OCI-LY1 (cell line): ENCODE data around the gene CHD5.

Source experiments
- H2AFZ ChIP-seq: fragments of 200-600 bp; sonication (generic), shearing (Covaris generic); 2 replicates; pipeline ENCODE4 v1.6.0; 2014; ENCODE audit warnings: antibody characterized with exemption, mild to moderate bottlenecking, low read length
- H3F3A ChIP-seq: fragments of 200-600 bp; sonication (generic), shearing (Covaris generic); 2 replicates; pipeline ENCODE4 v1.6.0; 2014; ENCODE audit warnings: mild to moderate bottlenecking, antibody characterized with exemption, low read length, moderate library complexity; ENCODE audit not compliant: insufficient read depth
- H3K27ac ChIP-seq: fragments of 200-600 bp; sonication (generic); 2 replicates; pipeline ENCODE4 v1.5.1; 2014; ENCODE audit warnings: low read length, mixed run types, mild to moderate bottlenecking, low read depth; ENCODE audit not compliant: poor library complexity, severe bottlenecking
- H3K27me3 ChIP-seq: fragments of 200-600 bp; sonication (generic); 2 replicates; pipeline ENCODE4 v1.6.0; 2014; ENCODE audit warnings: antibody characterized with exemption, mild to moderate bottlenecking, low read length, moderate library complexity; ENCODE audit not compliant: insufficient read depth
- H3K36me3 ChIP-seq: fragments of 200-600 bp; sonication (generic); 2 replicates; pipeline ENCODE4 v1.6.1; 2014; ENCODE audit warnings: mild to moderate bottlenecking, antibody characterized with exemption, low read length, moderate library complexity, mixed read lengths; ENCODE audit not compliant: insufficient read depth
- H3K4me1 ChIP-seq: fragments of 200-600 bp; sonication (generic); 2 replicates; pipeline ENCODE4 v1.5.1; 2014; ENCODE audit warnings: mild to moderate bottlenecking, low read length, moderate library complexity; ENCODE audit not compliant: insufficient read depth, severe bottlenecking
- H3K4me2 ChIP-seq: fragments of 200-600 bp; sonication (generic), shearing (Covaris generic); 2 replicates; pipeline ENCODE4 v1.6.1; 2014; ENCODE audit warnings: low read length
- H3K4me3 ChIP-seq: fragments of 200-600 bp; sonication (generic); 2 replicates; pipeline ENCODE4 v1.5.1; 2014; ENCODE audit warnings: low read length, low read depth, mild to moderate bottlenecking, mixed read lengths; ENCODE audit not compliant: poor library complexity, severe bottlenecking
- H3K79me2 ChIP-seq: fragments of 200-600 bp; shearing (Covaris generic); 2 replicates; pipeline ENCODE4 v1.6.1; 2016; ENCODE audit warnings: mixed run types, low read length, mixed read lengths; ENCODE audit not compliant: insufficient read depth
- H3K9ac ChIP-seq: fragments of 200-600 bp; sonication (generic), shearing (Covaris generic); 2 replicates; pipeline ENCODE4 v1.6.1; 2014; ENCODE audit warnings: mild to moderate bottlenecking, low read length, mixed read lengths
- H3K9me2 ChIP-seq: fragments of 200-600 bp; sonication (generic), shearing (Covaris generic); 2 replicates; pipeline ENCODE4 v1.6.1; 2014; ENCODE audit warnings: low read depth, mild to moderate bottlenecking, low read length, mixed read lengths
- H3K9me3 ChIP-seq: fragments of 200-600 bp; shearing (Covaris generic); 2 replicates; pipeline ENCODE4 v1.6.1; 2014; ENCODE audit warnings: low read length, mixed read lengths
- H4K20me1 ChIP-seq: fragments of 200-600 bp; sonication (generic), shearing (Covaris generic); 2 replicates; pipeline ENCODE4 v1.6.0; 2016; ENCODE audit warnings: mild to moderate bottlenecking, low read length; ENCODE audit not compliant: insufficient read depth
- EZH2 ChIP-seq: fragments of 200-600 bp; sonication (generic), shearing (Covaris generic); IDR thresholded peaks from 2 replicates; pipeline ENCODE4 v1.8.0; 2017; ENCODE audit warnings: borderline replicate concordance, mixed run types, mild to moderate bottlenecking, antibody characterized with exemption, low read length, moderate library complexity, mixed read lengths
- TF ChIP-seq, protein P1 (sequence below): fragments of 200-600 bp; sonication (generic), shearing (Covaris generic); IDR thresholded peaks from 2 replicates; pipeline ENCODE4 v1.5.1; 2017; ENCODE audit warnings: mild to moderate bottlenecking, antibody characterized with exemption, low read length, moderate library complexity, mixed read lengths

CHD5 gene

DNA sequence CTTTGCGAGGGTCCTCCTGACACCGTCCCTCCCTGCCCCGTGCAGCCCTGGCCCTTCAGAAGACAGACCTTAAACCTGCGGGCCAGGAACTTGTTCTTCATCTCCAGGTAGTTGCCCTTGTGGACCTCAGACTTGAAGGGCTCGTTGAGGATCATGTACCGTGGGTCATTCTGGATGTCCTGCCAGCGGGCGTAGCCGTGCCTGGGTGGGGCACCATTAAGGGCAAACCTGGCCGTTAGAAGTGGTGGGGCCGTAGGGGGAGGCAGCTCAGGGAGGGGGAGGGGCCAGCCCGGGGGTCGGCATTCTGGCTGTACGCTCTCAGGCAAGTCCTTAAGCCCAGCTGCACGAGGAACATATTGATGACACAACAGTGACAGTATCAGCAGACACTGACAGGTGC lies 69.8 kb downstream of the CHD5 start:
- TF ChIP-seq, protein P1, sequence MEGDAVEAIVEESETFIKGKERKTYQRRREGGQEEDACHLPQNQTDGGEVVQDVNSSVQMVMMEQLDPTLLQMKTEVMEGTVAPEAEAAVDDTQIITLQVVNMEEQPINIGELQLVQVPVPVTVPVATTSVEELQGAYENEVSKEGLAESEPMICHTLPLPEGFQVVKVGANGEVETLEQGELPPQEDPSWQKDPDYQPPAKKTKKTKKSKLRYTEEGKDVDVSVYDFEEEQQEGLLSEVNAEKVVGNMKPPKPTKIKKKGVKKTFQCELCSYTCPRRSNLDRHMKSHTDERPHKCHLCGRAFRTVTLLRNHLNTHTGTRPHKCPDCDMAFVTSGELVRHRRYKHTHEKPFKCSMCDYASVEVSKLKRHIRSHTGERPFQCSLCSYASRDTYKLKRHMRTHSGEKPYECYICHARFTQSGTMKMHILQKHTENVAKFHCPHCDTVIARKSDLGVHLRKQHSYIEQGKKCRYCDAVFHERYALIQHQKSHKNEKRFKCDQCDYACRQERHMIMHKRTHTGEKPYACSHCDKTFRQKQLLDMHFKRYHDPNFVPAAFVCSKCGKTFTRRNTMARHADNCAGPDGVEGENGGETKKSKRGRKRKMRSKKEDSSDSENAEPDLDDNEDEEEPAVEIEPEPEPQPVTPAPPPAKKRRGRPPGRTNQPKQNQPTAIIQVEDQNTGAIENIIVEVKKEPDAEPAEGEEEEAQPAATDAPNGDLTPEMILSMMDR, result no peak
- no peaks in the 10 kb centered on the region for H3K79me2 ChIP-seq
- H3K36me3 ChIP-seq, result no peaks in the 10 kb centered on the region

DNA sequence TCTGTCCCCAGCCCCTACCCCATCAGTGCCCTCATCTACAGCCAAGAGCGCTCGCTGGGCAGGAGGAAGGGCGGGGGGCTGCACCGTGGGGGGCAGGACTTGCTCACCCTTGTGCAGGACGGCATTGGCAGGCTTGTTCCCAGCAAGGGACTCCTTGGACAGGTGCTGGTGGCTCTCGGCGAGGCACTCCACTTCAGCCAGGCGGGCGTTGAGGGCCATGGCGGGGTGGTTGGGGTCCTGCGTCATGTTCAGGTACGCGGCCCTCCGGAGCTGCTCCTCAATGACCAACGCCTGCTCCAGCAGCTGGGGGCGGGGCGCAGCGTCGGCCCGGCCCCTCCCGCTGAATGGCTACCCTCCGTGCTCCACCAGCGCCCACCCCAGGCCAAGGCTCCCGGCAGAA lies 70.4 kb downstream of the CHD5 start:
- Histone ChIP-seq H3K4me1 (no peaks in the 10 kb centered on the region), H2AFZ (no peak overlapping the region), H3K9me3 (no peaks in the 10 kb centered on the region), H3K27ac (no peak overlapping the region), H3K36me3 (no peaks in the 10 kb centered on the region), H4K20me1 (no peaks in the 10 kb centered on the region), H3K9me2 (no peaks in the 10 kb centered on the region), H3F3A (no peaks in the 10 kb centered on the region), H3K4me3 (no peak overlapping the region), H3K27me3 (no peaks in the 10 kb centered on the region), H3K9ac (no peak overlapping the region), H3K4me2 (no peak overlapping the region), H3K79me2 (no peaks in the 10 kb centered on the region)
- TF ChIP-seq, protein P1, result no peak
- no peak for TF ChIP-seq EZH2

More for the DNA sequence above, 69.8 kb downstream of the CHD5 start:
- no peaks in the 10 kb centered on the region for H3F3A ChIP-seq
- no peaks in the 10 kb centered on the region for H4K20me1 ChIP-seq
- no peak overlapping the region for H2AFZ ChIP-seq
- H3K27ac ChIP-seq, result no peak overlapping the region
- H3K4me1 ChIP-seq, result no peaks in the 10 kb centered on the region
- no peak overlapping the region for H3K4me2 ChIP-seq
- no peaks in the 10 kb centered on the region for H3K9me3 ChIP-seq
- H3K9me2 ChIP-seq, result no peaks in the 10 kb centered on the region
- no peaks in the 10 kb centered on the region for H3K27me3 ChIP-seq
- H3K4me3 ChIP-seq, result no peak overlapping the region
- H3K9ac ChIP-seq, result no peak overlapping the region

DNA sequence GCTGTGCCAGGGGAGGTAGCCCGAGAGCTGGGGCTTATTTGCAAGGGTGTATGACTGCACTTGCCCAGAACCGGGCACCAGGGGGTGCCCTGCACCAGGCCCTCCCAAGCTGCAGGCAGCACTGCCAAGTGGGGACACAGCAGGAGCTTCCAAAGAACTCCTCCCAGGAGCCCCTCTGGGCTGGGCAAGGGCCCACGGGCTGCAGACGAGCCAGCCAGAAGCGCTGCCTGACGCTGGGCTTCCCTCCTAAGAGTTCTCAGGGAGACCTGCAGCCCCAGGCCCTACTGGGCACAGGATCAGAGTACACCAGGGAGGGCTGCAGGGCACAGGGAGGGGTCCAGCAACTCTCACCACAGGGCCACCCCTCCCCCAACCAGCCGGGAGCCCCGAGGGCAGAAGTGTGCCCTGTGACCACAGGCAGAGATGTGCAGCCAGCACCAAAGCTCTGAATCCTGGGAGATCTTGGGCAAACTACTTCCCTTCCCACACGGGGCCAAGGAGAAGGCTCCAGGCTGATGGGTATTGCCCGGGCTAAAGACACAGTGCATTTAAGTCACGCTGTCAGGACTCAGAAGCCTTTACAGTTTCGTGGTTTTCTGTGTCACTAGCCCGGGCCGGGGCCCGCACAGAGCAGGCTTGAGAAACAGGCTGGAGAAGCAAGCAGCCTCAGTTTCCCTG lies 71.0 kb downstream of the CHD5 start:
- Histone ChIP-seq H3K4me1 (no peaks in the 10 kb centered on the region), H3K79me2 (no peaks in the 10 kb centered on the region), H3K9me3 (no peaks in the 10 kb centered on the region), H3K27me3 (no peaks in the 10 kb centered on the region), H3K9me2 (no peaks in the 10 kb centered on the region), H3F3A (no peaks in the 10 kb centered on the region), H4K20me1 (no peaks in the 10 kb centered on the region), H3K27ac (no peak overlapping the region), H2AFZ (no peak overlapping the region), H3K4me2 (no peak overlapping the region), H3K4me3 (no peak overlapping the region), H3K9ac (no peak overlapping the region), H3K36me3 (no peaks in the 10 kb centered on the region)
- no peak for TF ChIP-seq EZH2
- TF ChIP-seq, protein P1, result peak; percentile 51
